ENCODE results near the gene TRIM52. TPM values are rescaled to one million over a fixed set of nuclear protein-coding genes. Genes with fewer than 3 reads are reported as not detected.

Gene TRIM52
- total and polyA plus RNA-seq, 10 of the 15 experiments (the other 5 are each of a cell fraction or from before 2014, with no cell fraction given), result 1.4 to 24.3 (median 8.1) TPM

DNA sequence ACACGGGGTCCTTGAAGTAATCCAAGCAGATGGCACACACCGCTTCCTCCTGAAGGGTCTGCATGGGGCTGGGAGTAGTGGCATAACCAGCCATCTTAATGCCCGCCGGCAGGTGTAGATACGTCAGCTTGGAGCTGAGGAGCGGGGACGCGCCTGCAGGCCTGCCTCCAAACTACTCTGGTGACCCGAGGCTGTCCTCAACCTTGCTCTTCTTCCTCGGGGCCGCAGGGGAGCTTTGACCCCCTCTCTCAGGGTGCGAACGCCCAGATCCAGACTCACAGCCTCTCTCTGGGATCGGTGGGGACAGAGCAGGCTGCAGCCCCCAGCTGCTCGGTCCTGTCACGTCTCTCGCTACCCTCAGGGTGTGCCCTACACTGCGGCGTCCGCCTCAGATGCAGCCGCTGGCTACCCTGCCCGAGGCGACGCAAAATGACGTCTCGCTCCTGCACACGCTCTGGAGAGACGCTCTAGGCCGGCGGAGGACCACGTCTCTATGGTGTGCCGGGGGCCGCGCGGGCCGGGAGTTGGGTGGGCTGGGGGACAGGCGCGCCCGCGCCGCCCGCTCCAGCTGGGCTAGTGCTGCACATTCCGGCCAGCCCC, at the start of gene TRIM52 (continued):
- TF ChIP-seq LARP7 (IDR thresholded peaks at IDR 0.05) (peak; percentile 46), ZNF622 (IDR thresholded peaks at IDR 0.05) (no peak), MEF2B (IDR thresholded peaks at IDR 0.05; ENCODE audit: partially characterized antibody, poor library complexity, severe bottlenecking) (no peak), NBN (IDR thresholded peaks at IDR 0.05) (peak; percentile 82; the same call in 1 of the 2 replicates), ZNF207 (IDR thresholded peaks at IDR 0.05; ENCODE audit: borderline replicate concordance) (peak; percentile 45; the same call in 1 of the 2 replicates), MEF2A (IDR thresholded peaks at IDR 0.05; ENCODE audit: insufficient read depth, low read depth, low read length) (no peak), NRF1 (conservative IDR thresholded peaks at IDR 0.05; ENCODE audit: low read depth, low read length) (no peak), ZSCAN29 (IDR thresholded peaks at IDR 0.05) (no peak), SMC3 (IDR thresholded peaks at IDR 0.05; ENCODE audit: borderline replicate concordance, low read length) (no peak), SUZ12 (IDR thresholded peaks at IDR 0.05; ENCODE audit: unreplicated experiment) (no peak), ZNF217 (IDR thresholded peaks at IDR 0.05) (no peak), TCF3 (IDR thresholded peaks at IDR 0.05; ENCODE audit: borderline replicate concordance, insufficient read depth, low read depth, low read length) (peak; percentile 65; the same call in 1 of the 2 replicates), MXI1 (IDR thresholded peaks at IDR 0.05; ENCODE audit: low read depth, low read length) (peak; percentile 75), FOS (IDR thresholded peaks at IDR 0.05; ENCODE audit: borderline replicate concordance, extremely low read depth, insufficient read length) (no peak), GABPA (IDR thresholded peaks at IDR 0.05; ENCODE audit: low read depth) (no peak), BHLHE40 (IDR thresholded peaks at IDR 0.05; ENCODE audit: borderline replicate concordance in 1 of 2, low read depth in 2 of 2, low read length in 1 of 2) (peak; percentile 66 to 84)
- TF ChIP-seq, protein P1, sequence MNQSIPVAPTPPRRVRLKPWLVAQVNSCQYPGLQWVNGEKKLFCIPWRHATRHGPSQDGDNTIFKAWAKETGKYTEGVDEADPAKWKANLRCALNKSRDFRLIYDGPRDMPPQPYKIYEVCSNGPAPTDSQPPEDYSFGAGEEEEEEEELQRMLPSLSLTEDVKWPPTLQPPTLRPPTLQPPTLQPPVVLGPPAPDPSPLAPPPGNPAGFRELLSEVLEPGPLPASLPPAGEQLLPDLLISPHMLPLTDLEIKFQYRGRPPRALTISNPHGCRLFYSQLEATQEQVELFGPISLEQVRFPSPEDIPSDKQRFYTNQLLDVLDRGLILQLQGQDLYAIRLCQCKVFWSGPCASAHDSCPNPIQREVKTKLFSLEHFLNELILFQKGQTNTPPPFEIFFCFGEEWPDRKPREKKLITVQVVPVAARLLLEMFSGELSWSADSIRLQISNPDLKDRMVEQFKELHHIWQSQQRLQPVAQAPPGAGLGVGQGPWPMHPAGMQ (IDR thresholded peaks at IDR 0.05; ENCODE audit: borderline replicate concordance), result no peak
- TF ChIP-seq, protein P2, sequence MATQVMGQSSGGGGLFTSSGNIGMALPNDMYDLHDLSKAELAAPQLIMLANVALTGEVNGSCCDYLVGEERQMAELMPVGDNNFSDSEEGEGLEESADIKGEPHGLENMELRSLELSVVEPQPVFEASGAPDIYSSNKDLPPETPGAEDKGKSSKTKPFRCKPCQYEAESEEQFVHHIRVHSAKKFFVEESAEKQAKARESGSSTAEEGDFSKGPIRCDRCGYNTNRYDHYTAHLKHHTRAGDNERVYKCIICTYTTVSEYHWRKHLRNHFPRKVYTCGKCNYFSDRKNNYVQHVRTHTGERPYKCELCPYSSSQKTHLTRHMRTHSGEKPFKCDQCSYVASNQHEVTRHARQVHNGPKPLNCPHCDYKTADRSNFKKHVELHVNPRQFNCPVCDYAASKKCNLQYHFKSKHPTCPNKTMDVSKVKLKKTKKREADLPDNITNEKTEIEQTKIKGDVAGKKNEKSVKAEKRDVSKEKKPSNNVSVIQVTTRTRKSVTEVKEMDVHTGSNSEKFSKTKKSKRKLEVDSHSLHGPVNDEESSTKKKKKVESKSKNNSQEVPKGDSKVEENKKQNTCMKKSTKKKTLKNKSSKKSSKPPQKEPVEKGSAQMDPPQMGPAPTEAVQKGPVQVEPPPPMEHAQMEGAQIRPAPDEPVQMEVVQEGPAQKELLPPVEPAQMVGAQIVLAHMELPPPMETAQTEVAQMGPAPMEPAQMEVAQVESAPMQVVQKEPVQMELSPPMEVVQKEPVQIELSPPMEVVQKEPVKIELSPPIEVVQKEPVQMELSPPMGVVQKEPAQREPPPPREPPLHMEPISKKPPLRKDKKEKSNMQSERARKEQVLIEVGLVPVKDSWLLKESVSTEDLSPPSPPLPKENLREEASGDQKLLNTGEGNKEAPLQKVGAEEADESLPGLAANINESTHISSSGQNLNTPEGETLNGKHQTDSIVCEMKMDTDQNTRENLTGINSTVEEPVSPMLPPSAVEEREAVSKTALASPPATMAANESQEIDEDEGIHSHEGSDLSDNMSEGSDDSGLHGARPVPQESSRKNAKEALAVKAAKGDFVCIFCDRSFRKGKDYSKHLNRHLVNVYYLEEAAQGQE (IDR thresholded peaks at IDR 0.05; ENCODE audit: low read depth, low read length), result no peak
- TF ChIP-seq, protein P3, sequence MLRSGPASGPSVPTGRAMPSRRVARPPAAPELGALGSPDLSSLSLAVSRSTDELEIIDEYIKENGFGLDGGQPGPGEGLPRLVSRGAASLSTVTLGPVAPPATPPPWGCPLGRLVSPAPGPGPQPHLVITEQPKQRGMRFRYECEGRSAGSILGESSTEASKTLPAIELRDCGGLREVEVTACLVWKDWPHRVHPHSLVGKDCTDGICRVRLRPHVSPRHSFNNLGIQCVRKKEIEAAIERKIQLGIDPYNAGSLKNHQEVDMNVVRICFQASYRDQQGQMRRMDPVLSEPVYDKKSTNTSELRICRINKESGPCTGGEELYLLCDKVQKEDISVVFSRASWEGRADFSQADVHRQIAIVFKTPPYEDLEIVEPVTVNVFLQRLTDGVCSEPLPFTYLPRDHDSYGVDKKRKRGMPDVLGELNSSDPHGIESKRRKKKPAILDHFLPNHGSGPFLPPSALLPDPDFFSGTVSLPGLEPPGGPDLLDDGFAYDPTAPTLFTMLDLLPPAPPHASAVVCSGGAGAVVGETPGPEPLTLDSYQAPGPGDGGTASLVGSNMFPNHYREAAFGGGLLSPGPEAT (IDR thresholded peaks at IDR 0.05; ENCODE audit: low read depth), result peak; percentile 74
- TF ChIP-seq, protein P4, sequence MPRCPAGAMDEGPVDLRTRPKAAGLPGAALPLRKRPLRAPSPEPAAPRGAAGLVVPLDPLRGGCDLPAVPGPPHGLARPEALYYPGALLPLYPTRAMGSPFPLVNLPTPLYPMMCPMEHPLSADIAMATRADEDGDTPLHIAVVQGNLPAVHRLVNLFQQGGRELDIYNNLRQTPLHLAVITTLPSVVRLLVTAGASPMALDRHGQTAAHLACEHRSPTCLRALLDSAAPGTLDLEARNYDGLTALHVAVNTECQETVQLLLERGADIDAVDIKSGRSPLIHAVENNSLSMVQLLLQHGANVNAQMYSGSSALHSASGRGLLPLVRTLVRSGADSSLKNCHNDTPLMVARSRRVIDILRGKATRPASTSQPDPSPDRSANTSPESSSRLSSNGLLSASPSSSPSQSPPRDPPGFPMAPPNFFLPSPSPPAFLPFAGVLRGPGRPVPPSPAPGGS (IDR thresholded peaks at IDR 0.05; ENCODE audit: borderline replicate concordance, insufficient read depth, low read depth, low read length, poor library complexity, severe bottlenecking), result peak; percentile 61
- TF ChIP-seq, protein P5, sequence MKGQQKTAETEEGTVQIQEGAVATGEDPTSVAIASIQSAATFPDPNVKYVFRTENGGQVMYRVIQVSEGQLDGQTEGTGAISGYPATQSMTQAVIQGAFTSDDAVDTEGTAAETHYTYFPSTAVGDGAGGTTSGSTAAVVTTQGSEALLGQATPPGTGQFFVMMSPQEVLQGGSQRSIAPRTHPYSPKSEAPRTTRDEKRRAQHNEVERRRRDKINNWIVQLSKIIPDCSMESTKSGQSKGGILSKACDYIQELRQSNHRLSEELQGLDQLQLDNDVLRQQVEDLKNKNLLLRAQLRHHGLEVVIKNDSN (IDR thresholded peaks at IDR 0.05; ENCODE audit: borderline replicate concordance, extremely low read length, insufficient read depth, low read depth, low read length), result no peak

All from GM12878 (cell line).